ENCODE results near the gene EPS8.
A peak's percentile ranks its signal among the peaks of the same experiment; 100 is the strongest.

The EPS8 gene

DNA sequence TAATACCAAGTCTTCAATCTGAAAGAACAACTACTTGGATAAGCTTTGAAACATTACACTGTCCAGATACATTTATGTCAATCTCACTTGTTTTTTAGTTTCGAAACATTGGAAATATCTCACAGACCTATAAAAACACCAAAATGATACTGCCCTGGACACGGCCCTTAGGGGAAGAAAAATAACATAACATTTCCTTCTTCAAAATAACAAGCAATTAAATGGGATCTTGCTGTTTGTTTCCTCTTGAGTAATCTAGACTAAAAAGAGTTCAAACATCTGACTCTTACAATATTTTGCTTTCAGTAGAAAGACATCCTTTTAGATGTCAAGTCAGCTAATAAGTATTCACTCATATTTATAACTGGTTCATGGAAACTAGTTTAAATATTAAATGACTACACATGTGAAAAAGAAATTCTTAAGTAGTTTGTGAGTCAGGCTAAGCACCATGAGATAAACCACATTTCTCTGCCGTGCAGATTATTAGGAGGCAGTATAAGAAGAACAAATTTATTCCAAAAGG, 87.5 kb downstream of the EPS8 start:
- H3K4me3 ChIP-seq (ENCODE audit: control insufficient read depth, low read depth, low read length): no peak overlapping the region
- TF ChIP-seq, protein P1, sequence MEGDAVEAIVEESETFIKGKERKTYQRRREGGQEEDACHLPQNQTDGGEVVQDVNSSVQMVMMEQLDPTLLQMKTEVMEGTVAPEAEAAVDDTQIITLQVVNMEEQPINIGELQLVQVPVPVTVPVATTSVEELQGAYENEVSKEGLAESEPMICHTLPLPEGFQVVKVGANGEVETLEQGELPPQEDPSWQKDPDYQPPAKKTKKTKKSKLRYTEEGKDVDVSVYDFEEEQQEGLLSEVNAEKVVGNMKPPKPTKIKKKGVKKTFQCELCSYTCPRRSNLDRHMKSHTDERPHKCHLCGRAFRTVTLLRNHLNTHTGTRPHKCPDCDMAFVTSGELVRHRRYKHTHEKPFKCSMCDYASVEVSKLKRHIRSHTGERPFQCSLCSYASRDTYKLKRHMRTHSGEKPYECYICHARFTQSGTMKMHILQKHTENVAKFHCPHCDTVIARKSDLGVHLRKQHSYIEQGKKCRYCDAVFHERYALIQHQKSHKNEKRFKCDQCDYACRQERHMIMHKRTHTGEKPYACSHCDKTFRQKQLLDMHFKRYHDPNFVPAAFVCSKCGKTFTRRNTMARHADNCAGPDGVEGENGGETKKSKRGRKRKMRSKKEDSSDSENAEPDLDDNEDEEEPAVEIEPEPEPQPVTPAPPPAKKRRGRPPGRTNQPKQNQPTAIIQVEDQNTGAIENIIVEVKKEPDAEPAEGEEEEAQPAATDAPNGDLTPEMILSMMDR (IDR thresholded peaks at IDR 0.05; ENCODE audit: control insufficient read depth, insufficient read depth, low read depth, low read length, missing control alignments): no peak
- peak; percentile 41 for DNase-seq (ENCODE audit: low read depth)

DNA sequence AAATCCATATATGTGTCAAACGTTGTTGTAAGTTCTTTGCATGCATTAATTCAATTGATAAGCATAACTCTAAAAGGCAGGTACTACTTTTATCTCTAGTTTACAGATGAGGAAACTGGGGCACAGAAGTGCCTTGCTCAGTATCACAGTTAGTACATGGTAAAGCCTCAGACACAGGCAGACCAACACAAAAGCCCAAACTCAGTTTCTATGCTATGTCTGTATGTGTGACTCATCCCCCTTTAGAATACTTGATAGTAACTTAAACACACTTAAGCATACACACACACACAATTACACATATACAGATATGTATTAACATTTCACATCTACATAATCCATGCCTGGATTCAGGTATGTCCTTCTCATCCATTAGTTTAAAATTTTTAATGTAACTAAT, 88.0 kb downstream of the EPS8 start:
- no peak overlapping the region for H3K4me3 ChIP-seq (ENCODE audit: control insufficient read depth, low read depth, low read length)
- TF ChIP-seq, protein P1 (IDR thresholded peaks at IDR 0.05; ENCODE audit: control insufficient read depth, insufficient read depth, low read depth, low read length, missing control alignments): no peak

DNA sequence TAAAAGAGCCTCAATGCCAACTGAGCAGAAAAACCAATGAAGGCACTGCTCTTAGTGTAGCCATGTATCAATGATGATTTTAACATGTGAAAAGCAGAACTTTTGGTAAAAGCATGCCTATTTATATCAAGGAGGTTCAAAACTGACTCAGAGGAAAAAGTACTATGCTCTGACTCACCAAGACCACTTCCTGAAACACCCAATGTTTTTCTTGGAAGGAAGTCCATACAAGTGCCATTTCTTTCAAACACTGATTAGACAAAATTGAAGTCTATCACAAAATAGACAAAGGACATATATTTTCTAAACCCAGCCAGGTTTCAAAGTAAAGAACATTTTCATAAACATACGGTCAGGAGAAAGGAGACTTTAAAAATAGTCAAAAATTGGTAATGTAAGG, 88.6 kb downstream of the EPS8 start:
- H3K4me3 ChIP-seq (ENCODE audit: control insufficient read depth, low read depth, low read length): no peak overlapping the region

More for the DNA sequence above, 88.0 kb downstream of the EPS8 start:
- no peak for DNase-seq (ENCODE audit: low read depth)

DNA sequence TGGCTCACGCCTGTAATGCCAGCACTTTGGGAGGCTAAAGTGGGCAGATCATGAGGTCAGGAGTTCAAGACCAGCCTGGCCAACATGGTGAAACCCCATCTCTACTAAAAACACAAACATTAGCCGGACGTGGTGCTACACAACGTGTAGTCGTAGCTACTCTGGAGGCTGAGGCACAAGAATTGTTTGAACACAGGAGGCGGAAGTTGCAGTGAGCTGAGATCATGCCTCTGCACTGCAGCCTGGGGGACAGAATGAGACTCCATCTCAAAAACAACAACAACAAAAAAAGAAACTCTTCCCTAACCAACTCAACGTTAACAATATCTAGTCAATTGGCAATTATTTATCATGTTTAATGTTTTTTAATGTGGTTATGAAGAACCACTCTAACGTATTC, 89.3 kb downstream of the EPS8 start:
- no peak for DNase-seq (ENCODE audit: low read depth)
- no peak overlapping the region for H3K4me3 ChIP-seq (ENCODE audit: control insufficient read depth, low read depth, low read length)
- TF ChIP-seq, protein P1 (IDR thresholded peaks at IDR 0.05; ENCODE audit: control insufficient read depth, insufficient read depth, low read depth, low read length, missing control alignments): no peak

More for the DNA sequence above, 88.6 kb downstream of the EPS8 start:
- TF ChIP-seq, protein P1 (IDR thresholded peaks at IDR 0.05; ENCODE audit: control insufficient read depth, insufficient read depth, low read depth, low read length, missing control alignments): no peak
- peak; percentile 76 for DNase-seq (ENCODE audit: low read depth)

- H3K4me3 ChIP-seq (ENCODE audit: control insufficient read depth, low read depth, low read length): no peak overlapping the region
- TF ChIP-seq, protein P1 (IDR thresholded peaks at IDR 0.05; ENCODE audit: control insufficient read depth, insufficient read depth, low read depth, low read length, missing control alignments): no peak
- no peak for DNase-seq (ENCODE audit: low read depth)
These were observed 90.8 kb downstream of the EPS8 start for GRCh38 chr12:15698377-15698871.

DNA sequence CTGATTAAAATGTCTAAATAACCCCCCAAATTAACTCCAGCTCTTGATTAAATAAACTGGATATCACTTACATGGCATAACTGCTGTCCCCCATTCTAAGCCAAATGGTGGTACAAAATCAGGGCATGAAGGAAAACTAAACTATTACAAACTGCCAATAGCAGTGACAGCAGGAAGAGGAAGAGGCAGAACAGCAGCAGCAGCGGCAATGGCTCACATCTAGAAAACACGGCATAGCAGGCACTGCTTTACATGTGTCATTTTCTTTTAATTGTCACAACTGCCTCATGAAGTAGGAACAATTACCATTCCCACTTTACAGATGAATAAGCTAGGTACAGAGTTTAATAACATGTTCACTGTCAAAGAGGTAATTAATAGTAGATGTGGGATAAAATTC, 92.0 kb downstream of the EPS8 start:
- TF ChIP-seq, protein P1 (IDR thresholded peaks at IDR 0.05; ENCODE audit: control insufficient read depth, insufficient read depth, low read depth, low read length, missing control alignments): no peak
- DNase-seq (ENCODE audit: low read depth): no peak
- H3K4me3 ChIP-seq (ENCODE audit: control insufficient read depth, low read depth, low read length): no peak overlapping the region
